Cardiac fibroblast (primary cell): ENCODE measurements around the gene CNOT4.

Experiments
- DNase-seq, 2 donors: peaks; one replicate each; pipeline versions ENCODE4 v3.0.0 to v3.0.0-alpha.2; 2010; ENCODE audit warnings: low read depth in 2 of 2
- H3K4me3 ChIP-seq, 2 donors: replicated peaks in 1 of 2; 1 replicate in 1 of 2; 2 replicates in 1 of 2; pipeline ENCODE4 v1.5.1; 2011; ENCODE audit warnings: low read depth in 2 of 2, low read length in 2 of 2, mild to moderate bottlenecking in 2 of 2, moderate library complexity in 1 of 2
- CTCF ChIP-seq: IDR thresholded peaks from one replicate; pipeline ENCODE4 v1.5.1; 2011; ENCODE audit warnings: low read depth, mild to moderate bottlenecking, low read length, inconsistent platforms

The CNOT4 gene

GRCh38 chr7:135368416-135369186 lies 141.3 kb downstream of the CNOT4 start:
- no peak overlapping the region for H3K4me3 ChIP-seq
- no peak for TF ChIP-seq CTCF
- no peak for DNase-seq

GRCh38 chr7:135366843-135367508 lies 142.9 kb downstream of the CNOT4 start:
- no peak for TF ChIP-seq CTCF
- H3K4me3 ChIP-seq, result no peak overlapping the region
- no peak for DNase-seq

GRCh38 chr7:135365721-135366120 lies 144.2 kb downstream of the CNOT4 start:
- H3K4me3 ChIP-seq, result no peak overlapping the region

GRCh38 chr7:135364206-135364605 lies 145.7 kb downstream of the CNOT4 start:
- TF ChIP-seq CTCF, result no peak

More at GRCh38 chr7:135365721-135366120, 144.2 kb downstream of the CNOT4 start:
- TF ChIP-seq CTCF, result no peak
- no peak for DNase-seq

GRCh38 chr7:135362871-135363270 lies 147.0 kb downstream of the CNOT4 start:
- TF ChIP-seq CTCF, result no peak
- H3K4me3 ChIP-seq, result no peak overlapping the region
- no peak for DNase-seq

More at GRCh38 chr7:135364206-135364605, 145.7 kb downstream of the CNOT4 start:
- H3K4me3 ChIP-seq, result no peak overlapping the region
- DNase-seq, result no peak

GRCh38 chr7:135361788-135362187 lies 148.1 kb downstream of the CNOT4 start:
- H3K4me3 ChIP-seq, result no peak overlapping the region
- no peak for TF ChIP-seq CTCF
- no peak for DNase-seq
